ENCODE data around the gene TXNIP.

The TXNIP gene, protein sequence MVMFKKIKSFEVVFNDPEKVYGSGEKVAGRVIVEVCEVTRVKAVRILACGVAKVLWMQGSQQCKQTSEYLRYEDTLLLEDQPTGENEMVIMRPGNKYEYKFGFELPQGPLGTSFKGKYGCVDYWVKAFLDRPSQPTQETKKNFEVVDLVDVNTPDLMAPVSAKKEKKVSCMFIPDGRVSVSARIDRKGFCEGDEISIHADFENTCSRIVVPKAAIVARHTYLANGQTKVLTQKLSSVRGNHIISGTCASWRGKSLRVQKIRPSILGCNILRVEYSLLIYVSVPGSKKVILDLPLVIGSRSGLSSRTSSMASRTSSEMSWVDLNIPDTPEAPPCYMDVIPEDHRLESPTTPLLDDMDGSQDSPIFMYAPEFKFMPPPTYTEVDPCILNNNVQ

DNA sequence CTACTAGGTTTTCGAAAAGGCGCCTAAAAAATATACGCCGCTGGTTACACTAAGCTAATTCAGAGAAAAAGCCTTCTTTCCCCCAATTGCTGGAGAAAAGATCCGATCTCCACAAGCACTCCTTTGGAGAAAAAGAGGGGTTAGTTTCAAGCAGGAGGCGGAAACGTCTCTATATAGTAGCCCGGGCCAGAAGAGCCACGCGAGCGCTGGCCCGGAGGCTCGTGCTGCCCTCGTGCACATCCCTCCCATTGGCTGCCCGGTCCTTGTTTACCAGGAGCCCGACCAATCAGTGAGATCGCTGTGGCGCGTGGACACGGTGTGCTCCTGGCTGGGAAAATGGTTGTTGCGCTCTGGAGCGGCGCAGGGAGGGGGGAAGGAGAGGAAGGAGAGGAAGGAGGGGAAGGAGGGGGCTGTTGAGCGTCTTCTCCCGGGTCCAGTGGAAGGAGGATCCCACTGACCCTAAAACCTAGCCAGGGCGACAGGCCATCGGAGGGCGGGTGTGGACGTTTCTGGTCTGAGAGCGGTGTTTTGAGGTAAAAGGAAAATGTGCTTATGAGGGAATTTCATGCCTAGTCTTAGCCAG lies at the start of gene TXNIP:
Gene TXNIP (minus strand): TSS at position 147 of the 583 bp plus-strand sequence. CDS start 313 bp downstream, outside the sequence.
- H3K4me1 ChIP-seq (ENCODE audit: control insufficient read depth in 1 of 2, insufficient read depth in 1 of 2, low read depth in 1 of 2, low read length in 1 of 2), result peaks cover 43 to 69% of the 10 kb centered on the region in 2 experiments
- no peaks in the 10 kb centered on the region for H3K27me3 ChIP-seq
- TF ChIP-seq, protein P1, sequence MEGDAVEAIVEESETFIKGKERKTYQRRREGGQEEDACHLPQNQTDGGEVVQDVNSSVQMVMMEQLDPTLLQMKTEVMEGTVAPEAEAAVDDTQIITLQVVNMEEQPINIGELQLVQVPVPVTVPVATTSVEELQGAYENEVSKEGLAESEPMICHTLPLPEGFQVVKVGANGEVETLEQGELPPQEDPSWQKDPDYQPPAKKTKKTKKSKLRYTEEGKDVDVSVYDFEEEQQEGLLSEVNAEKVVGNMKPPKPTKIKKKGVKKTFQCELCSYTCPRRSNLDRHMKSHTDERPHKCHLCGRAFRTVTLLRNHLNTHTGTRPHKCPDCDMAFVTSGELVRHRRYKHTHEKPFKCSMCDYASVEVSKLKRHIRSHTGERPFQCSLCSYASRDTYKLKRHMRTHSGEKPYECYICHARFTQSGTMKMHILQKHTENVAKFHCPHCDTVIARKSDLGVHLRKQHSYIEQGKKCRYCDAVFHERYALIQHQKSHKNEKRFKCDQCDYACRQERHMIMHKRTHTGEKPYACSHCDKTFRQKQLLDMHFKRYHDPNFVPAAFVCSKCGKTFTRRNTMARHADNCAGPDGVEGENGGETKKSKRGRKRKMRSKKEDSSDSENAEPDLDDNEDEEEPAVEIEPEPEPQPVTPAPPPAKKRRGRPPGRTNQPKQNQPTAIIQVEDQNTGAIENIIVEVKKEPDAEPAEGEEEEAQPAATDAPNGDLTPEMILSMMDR (IDR thresholded peaks at IDR 0.05), result peak; percentile 44
- H3K9me3 ChIP-seq, result no peaks in the 10 kb centered on the region
- peak within 1 kb of the TSS; percentile 95 to 100 for H3K4me3 ChIP-seq (ENCODE audit: low read depth in 1 of 2, low read length in 1 of 2)
- peaks cover 41% of the 10 kb centered on the region for H3K36me3 ChIP-seq
- H3K27ac ChIP-seq, result peak within 1 kb of the TSS; percentile 94

DNA sequence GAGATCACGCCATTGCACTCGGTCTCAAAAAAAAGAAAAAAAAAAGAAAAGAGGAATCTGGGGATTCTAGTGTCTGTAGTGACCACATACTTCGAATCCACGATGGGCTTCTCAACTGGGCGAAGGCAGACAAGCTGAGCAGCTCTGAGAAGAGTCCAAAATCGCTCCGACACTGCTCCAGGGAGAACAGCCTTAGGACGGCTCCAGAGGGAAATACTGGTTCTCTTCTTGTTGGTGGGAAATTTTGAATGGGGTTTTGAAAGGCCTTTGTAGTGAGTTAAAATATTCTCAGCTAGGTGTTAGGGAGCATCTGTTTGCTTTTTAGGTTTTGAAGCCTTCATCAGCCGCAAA lies 43.4 kb upstream of the TXNIP start:
- TF ChIP-seq, protein P1 (IDR thresholded peaks at IDR 0.05), result no peak
- no peaks in the 10 kb centered on the region for H3K36me3 ChIP-seq
- no peak overlapping the region for H3K27ac ChIP-seq
- H3K27me3 ChIP-seq, result peaks cover 63% of the 10 kb centered on the region
- peaks cover 45 to 46% of the 10 kb centered on the region in 2 experiments for H3K4me1 ChIP-seq (ENCODE audit: control insufficient read depth in 1 of 2, insufficient read depth in 1 of 2, low read depth in 1 of 2, low read length in 1 of 2)
- H3K4me3 ChIP-seq (ENCODE audit: low read depth in 1 of 2, low read length in 1 of 2), result no peak overlapping the region
- H3K9me3 ChIP-seq, result no peaks in the 10 kb centered on the region

DNA sequence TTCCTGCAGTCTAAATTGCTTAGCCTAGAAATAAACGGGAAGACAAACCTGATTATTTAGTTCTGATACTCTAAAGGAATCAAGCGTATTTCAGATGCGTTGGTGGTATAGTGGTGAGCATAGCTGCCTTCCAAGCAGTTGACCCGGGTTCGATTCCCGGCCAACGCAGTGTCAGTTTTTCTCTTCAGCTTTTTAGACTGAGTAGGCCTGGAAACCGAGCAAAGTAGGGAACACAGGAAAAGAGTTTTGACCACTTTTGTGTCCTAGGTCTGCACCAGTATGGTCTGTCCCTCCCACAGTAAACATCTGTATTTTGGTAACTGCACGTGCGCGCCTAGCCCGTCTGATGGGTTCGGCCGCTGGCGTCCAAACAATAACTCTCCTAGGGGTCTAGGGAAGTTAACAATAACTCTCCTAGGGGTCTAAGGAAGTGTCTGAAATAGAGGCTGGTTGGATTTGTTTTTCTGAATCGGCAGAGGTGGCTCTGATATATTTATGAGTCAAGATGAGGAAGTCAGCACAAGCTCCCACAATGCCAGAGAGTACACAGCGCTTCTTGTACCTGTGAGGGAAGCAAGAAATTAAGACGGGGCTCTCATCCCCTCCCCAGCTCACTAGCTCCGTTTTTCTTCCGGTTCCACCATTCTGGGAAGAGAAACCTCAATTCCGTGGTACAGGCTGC lies 40.7 kb upstream of the TXNIP start:
- H3K27me3 ChIP-seq, result peaks cover 67% of the 10 kb centered on the region
- H3K9me3 ChIP-seq, result no peaks in the 10 kb centered on the region
- H3K4me3 ChIP-seq (ENCODE audit: low read depth in 1 of 2, low read length in 1 of 2), result peak overlapping the region; percentile 29 to 47
- peaks cover 45 to 46% of the 10 kb centered on the region in 2 experiments for H3K4me1 ChIP-seq (ENCODE audit: control insufficient read depth in 1 of 2, insufficient read depth in 1 of 2, low read depth in 1 of 2, low read length in 1 of 2)
- H3K27ac ChIP-seq, result peak overlapping the region; percentile 32
- H3K36me3 ChIP-seq, result no peaks in the 10 kb centered on the region
- TF ChIP-seq, protein P1 (IDR thresholded peaks at IDR 0.05), result no peak

DNA sequence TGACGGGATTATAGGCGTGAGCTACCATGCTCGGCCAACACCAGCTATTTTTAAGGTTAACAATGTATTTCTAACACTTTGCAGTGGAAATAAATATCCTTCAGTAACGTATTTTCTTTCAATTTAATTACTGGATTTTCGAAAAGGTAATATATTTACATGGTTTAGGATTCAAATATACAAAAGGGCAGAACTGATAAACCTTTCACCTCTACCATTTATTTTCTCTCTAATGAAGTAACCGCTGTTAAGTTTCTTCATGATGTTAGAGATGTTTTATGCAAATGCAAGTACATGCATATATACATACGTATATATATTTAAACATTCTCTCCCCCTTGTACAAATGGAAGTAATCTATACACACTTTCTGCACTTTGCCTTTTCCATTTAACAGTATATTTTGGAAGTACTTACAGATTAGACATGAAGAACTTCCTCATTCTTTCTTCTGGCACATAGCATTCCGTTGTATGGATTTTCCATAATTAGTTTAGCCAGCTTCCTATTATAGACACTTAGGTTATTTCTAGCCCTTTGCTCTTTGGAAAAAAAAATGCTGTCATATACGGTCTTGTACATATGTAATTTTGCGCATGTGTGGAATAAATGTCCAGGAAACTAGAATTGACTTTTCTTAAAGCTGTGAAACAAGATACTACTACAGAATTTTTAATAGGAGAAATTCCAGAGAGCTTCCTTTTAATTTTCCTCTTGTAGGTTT lies 40.0 kb upstream of the TXNIP start:
- Histone ChIP-seq H3K4me1 (ENCODE audit: control insufficient read depth in 1 of 2, insufficient read depth in 1 of 2, low read depth in 1 of 2, low read length in 1 of 2) (peaks cover 45 to 46% of the 10 kb centered on the region in 2 experiments), H3K27me3 (peaks cover 66% of the 10 kb centered on the region), H3K27ac (no peak overlapping the region), H3K36me3 (no peaks in the 10 kb centered on the region), H3K9me3 (no peaks in the 10 kb centered on the region), H3K4me3 (ENCODE audit: low read depth in 1 of 2, low read length in 1 of 2) (peak overlapping the region in 1 of 2 experiments; percentile 47)
- TF ChIP-seq, protein P1 (IDR thresholded peaks at IDR 0.05), result no peak

DNA sequence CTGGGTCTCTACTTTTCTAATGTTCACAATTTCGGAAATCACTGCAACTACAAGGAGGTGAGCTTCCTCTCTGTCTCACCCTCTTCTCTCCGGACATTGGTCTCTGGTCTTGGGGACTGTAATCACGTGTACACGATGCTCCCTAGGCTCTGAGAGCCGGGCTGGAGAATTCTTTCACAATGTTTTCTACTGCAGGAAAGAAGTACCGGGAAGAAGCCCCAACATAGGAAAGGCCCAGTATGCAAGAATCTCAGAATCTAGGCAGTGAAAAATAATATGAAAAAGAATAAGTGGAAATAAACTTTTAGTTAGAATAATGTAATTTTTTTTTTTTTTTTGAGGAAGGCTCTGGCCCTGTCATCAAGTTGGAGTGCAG lies 38.7 kb upstream of the TXNIP start:
- Histone ChIP-seq H3K27me3 (peaks cover 52% of the 10 kb centered on the region), H3K4me1 (ENCODE audit: control insufficient read depth in 1 of 2, insufficient read depth in 1 of 2, low read depth in 1 of 2, low read length in 1 of 2) (peaks cover 45 to 46% of the 10 kb centered on the region in 2 experiments), H3K27ac (no peak overlapping the region), H3K4me3 (ENCODE audit: low read depth in 1 of 2, low read length in 1 of 2) (no peak overlapping the region), H3K9me3 (no peaks in the 10 kb centered on the region), H3K36me3 (no peaks in the 10 kb centered on the region)
- TF ChIP-seq, protein P1 (IDR thresholded peaks at IDR 0.05), result no peak
